Neural cell (in vitro differentiated cells): ENCODE data around the gene HOXB9. TPM values are rescaled to one million over a fixed set of nuclear protein-coding genes. Genes with fewer than 3 reads are reported as not detected.

Experiments used
- H2AFZ ChIP-seq: fragments of 200-600, 300-800 bp; sonication (generic), shearing (Covaris generic); 2 replicates; pipeline ENCODE4 v1.6.0; 2014; ENCODE audit warnings: low read depth, mild to moderate bottlenecking, antibody characterized with exemption, low read length, moderate library complexity
- H3F3A ChIP-seq: fragments of 200-600 bp; shearing (Covaris generic); 2 replicates; pipeline ENCODE4 v1.6.1; 2016; ENCODE audit warnings: mild to moderate bottlenecking, moderate library complexity, mixed read lengths, antibody characterized with exemption, low read length; ENCODE audit not compliant: insufficient read depth, poor library complexity, severe bottlenecking
- H3K27ac ChIP-seq: fragments of 200-600, 300-800 bp; sonication (generic), shearing (Covaris generic); 2 replicates; pipeline ENCODE4 v1.5.1; 2014; ENCODE audit warnings: mild to moderate bottlenecking, low read length, moderate library complexity
- H3K27me3 ChIP-seq: fragments of 300-800, 200-600 bp; sonication (generic), shearing (Covaris generic); 2 replicates; pipeline ENCODE4 v1.6.0; 2014; ENCODE audit warnings: mild to moderate bottlenecking, low read depth, low read length, moderate library complexity; ENCODE audit not compliant: insufficient read depth
- H3K36me3 ChIP-seq: fragments of 300-800, 200-600 bp; sonication (generic), shearing (Covaris generic); 2 replicates; pipeline ENCODE4 v1.5.1; 2014; ENCODE audit warnings: mild to moderate bottlenecking, antibody characterized with exemption, low read length, moderate library complexity; ENCODE audit not compliant: insufficient read depth
- H3K4me2 ChIP-seq: fragments of 300-800, 200-600 bp; sonication (generic), shearing (Covaris generic); 2 replicates; pipeline ENCODE4 v1.6.0; 2014; ENCODE audit warnings: mild to moderate bottlenecking, low read length
- H3K4me3 ChIP-seq: fragments of 300-800, 200-600 bp; sonication (generic), shearing (Covaris generic); 2 replicates; pipeline ENCODE4 v1.5.1; 2014; ENCODE audit warnings: mild to moderate bottlenecking, low read length, moderate library complexity
- H3K79me2 ChIP-seq: fragments of 200-600 bp; shearing (Covaris generic); replicated peaks from 2 replicates; pipeline ENCODE4 v1.6.0; 2014; ENCODE audit warnings: mild to moderate bottlenecking, low read length, moderate library complexity; ENCODE audit not compliant: insufficient read depth
- H3K9ac ChIP-seq: fragments of 300-800, 200-600 bp; sonication (generic), shearing (Covaris generic); 2 replicates; pipeline ENCODE4 v1.6.1; 2016; ENCODE audit warnings: mild to moderate bottlenecking, low read length, mixed read lengths
- H3K9me2 ChIP-seq: fragments of 200-600 bp; shearing (Covaris generic); 2 replicates; pipeline ENCODE4 v1.6.1; 2016; ENCODE audit warnings: mild to moderate bottlenecking, low read length, mixed read lengths; ENCODE audit not compliant: insufficient read depth
- H3K9me3 ChIP-seq: fragments of 200-600, 300-800 bp; sonication (generic), shearing (Covaris generic); 2 replicates; pipeline ENCODE4 v1.6.1; 2016; ENCODE audit warnings: mild to moderate bottlenecking, mixed run types, low read length, moderate library complexity, mixed read lengths
- H4K20me1 ChIP-seq: fragments of 200-600 bp; shearing (Covaris generic); 2 replicates; pipeline ENCODE4 v1.6.1; 2016; ENCODE audit warnings: mild to moderate bottlenecking, mixed run types; ENCODE audit not compliant: insufficient read depth
- EP300 ChIP-seq: fragments of 450-650 bp; conservative IDR thresholded peaks from 2 replicates; pipeline ENCODE4 v1.6.1; 2014; ENCODE audit warnings: antibody characterized with exemption, mild to moderate bottlenecking, moderate library complexity; ENCODE audit not compliant: poor library complexity, severe bottlenecking
- EZH2 ChIP-seq: fragments of 200-600, 300-800 bp; shearing (Covaris generic), sonication (generic); IDR thresholded peaks from 2 replicates; pipeline ENCODE4 v1.6.1; 2014; ENCODE audit warnings: antibody characterized with exemption, low read length, borderline replicate concordance, mild to moderate bottlenecking; ENCODE audit not compliant: insufficient read depth, poor library complexity, severe bottlenecking
- MXI1 ChIP-seq: fragments of 450-650 bp; conservative IDR thresholded peaks from 2 replicates; pipeline ENCODE4 v1.6.1; 2014; ENCODE audit warnings: antibody characterized with exemption, mild to moderate bottlenecking; ENCODE audit not compliant: poor library complexity, severe bottlenecking
- SMC3 ChIP-seq: fragments of 450-650 bp; conservative IDR thresholded peaks from 2 replicates; pipeline ENCODE4 v1.6.1; 2014; ENCODE audit warnings: antibody characterized with exemption, mild to moderate bottlenecking, moderate library complexity; ENCODE audit not compliant: poor library complexity
- TAF1 ChIP-seq: IDR thresholded peaks from 2 replicates; pipeline ENCODE4 v1.6.1; 2012; ENCODE audit warnings: low read depth
- polyA plus RNA-seq: library from polyadenylated mRNA; depleted of rRNA; stranded (reverse); fragments of >200 nt; gene quantifications from 2 replicates; pipeline ENCODE4 v1.2.3, GENCODE V29; 2014
- TF ChIP-seq, protein P1 (sequence below): IDR thresholded peaks from 2 replicates; pipeline ENCODE4 v1.6.1; 2012; ENCODE audit warnings: borderline replicate concordance
- TF ChIP-seq, protein P2 (sequence below): fragments of 450-650 bp; IDR thresholded peaks from 2 replicates; pipeline ENCODE4 v1.5.1; 2014; ENCODE audit warnings: antibody characterized with exemption, mild to moderate bottlenecking, moderate library complexity; ENCODE audit not compliant: poor library complexity, severe bottlenecking

Gene HOXB9
- polyA plus RNA-seq, 1 donor from 2014 or later = not detected

DNA sequence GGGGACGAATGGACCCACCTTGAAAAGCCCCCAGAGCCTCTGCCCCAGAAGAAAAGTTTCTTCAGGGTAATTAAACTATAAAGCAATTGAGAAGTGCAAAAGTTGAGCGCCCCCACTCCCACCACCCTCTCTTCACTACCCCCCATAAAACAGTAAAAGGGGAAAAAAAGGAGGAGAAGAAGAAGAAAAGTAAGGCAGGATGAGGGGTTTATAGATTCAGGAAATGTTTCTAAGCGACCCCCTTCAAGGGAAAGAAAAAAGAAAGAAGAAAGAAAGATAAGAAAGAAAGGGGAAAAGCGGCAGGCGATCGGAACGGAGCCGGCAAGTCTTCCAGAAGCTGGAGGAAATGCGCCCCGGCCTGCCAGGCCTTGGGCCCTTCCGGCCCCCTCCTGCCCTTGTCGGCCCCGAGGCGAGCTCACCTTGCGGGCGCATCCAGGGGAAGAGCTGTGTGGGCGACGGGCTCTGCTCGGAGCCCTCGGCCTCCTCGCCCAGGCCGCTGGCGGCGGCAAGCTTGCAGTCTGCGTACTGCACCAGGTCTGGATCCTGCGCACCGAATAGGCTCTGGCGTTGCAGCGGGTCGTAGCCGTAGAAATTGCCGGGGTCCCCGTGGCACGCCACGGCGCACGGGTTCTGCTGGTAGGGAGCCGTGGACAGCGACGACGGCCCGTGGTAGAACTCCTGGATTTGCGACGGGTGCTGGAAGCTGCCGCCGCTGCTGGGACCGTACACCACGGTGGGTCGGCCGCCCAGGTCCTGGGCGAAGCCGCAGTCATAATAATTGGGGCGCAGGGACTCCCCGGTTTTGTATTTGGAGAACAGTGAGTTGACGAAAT lies 12.1 kb downstream of the HOXB9 start:
- H3F3A ChIP-seq = no peaks in the 10 kb centered on the region
- no peak overlapping the region for H3K4me2 ChIP-seq
- H3K4me3 ChIP-seq = no peak overlapping the region
- H3K79me2 ChIP-seq = no peaks in the 10 kb centered on the region
- H2AFZ ChIP-seq = no peak overlapping the region
- H3K9me2 ChIP-seq = no peaks in the 10 kb centered on the region
- no peaks in the 10 kb centered on the region for H4K20me1 ChIP-seq
- H3K9me3 ChIP-seq = peaks cover under 1% of the 10 kb centered on the region
- TF ChIP-seq EZH2 (peak; percentile 90), MXI1 (no peak)
- peaks cover 100% of the 10 kb centered on the region for H3K27me3 ChIP-seq
- no peak overlapping the region for H3K9ac ChIP-seq
- H3K36me3 ChIP-seq = no peaks in the 10 kb centered on the region
- no peak overlapping the region for H3K27ac ChIP-seq

DNA sequence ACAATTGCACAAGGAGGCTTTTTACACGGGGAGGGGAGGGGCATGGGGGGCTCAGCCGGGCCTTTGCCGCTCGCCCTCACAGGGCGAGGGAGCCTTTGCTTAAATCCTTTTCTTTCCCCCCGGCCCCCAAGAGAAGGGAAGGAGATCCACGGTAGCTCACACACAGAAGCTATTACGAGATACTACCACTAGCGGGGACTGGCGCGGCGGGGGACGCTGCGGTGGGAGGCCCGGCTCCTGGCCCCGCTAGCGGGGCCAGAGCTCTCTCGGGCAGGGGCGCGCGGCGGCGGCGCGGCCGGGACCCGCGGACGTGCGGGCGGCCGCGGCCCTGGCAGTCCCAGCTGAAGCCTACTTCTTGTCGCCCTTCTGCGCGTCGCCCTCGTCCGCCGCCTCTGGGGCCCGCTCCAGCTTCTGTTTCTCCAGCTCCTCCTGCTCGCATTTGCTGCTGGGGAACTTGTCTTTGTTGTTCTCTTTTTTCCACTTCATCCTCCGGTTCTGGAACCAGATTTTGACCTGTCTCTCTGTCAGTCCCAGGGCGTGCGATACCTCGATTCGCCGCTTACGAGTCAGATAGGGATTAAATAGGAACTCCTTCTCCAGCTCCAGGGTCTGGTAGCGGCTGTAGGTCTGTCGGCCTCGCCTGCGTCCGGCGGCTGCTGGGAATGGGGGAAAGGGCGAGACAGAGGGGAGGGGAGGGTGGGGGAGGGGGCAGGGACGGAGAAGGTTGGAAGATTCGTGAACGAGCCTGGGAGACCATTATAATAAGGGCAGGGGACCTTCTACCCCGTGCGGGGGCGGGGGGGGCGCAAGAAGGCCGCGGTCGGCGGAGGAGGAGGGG lies 13.1 kb downstream of the HOXB9 start:
- peak; percentile 25 for TF ChIP-seq SMC3
- TF ChIP-seq EZH2 = peak; percentile 50
- TF ChIP-seq, protein P1, sequence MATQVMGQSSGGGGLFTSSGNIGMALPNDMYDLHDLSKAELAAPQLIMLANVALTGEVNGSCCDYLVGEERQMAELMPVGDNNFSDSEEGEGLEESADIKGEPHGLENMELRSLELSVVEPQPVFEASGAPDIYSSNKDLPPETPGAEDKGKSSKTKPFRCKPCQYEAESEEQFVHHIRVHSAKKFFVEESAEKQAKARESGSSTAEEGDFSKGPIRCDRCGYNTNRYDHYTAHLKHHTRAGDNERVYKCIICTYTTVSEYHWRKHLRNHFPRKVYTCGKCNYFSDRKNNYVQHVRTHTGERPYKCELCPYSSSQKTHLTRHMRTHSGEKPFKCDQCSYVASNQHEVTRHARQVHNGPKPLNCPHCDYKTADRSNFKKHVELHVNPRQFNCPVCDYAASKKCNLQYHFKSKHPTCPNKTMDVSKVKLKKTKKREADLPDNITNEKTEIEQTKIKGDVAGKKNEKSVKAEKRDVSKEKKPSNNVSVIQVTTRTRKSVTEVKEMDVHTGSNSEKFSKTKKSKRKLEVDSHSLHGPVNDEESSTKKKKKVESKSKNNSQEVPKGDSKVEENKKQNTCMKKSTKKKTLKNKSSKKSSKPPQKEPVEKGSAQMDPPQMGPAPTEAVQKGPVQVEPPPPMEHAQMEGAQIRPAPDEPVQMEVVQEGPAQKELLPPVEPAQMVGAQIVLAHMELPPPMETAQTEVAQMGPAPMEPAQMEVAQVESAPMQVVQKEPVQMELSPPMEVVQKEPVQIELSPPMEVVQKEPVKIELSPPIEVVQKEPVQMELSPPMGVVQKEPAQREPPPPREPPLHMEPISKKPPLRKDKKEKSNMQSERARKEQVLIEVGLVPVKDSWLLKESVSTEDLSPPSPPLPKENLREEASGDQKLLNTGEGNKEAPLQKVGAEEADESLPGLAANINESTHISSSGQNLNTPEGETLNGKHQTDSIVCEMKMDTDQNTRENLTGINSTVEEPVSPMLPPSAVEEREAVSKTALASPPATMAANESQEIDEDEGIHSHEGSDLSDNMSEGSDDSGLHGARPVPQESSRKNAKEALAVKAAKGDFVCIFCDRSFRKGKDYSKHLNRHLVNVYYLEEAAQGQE = no peak
- no peak for TF ChIP-seq TAF1
- TF ChIP-seq, protein P2, sequence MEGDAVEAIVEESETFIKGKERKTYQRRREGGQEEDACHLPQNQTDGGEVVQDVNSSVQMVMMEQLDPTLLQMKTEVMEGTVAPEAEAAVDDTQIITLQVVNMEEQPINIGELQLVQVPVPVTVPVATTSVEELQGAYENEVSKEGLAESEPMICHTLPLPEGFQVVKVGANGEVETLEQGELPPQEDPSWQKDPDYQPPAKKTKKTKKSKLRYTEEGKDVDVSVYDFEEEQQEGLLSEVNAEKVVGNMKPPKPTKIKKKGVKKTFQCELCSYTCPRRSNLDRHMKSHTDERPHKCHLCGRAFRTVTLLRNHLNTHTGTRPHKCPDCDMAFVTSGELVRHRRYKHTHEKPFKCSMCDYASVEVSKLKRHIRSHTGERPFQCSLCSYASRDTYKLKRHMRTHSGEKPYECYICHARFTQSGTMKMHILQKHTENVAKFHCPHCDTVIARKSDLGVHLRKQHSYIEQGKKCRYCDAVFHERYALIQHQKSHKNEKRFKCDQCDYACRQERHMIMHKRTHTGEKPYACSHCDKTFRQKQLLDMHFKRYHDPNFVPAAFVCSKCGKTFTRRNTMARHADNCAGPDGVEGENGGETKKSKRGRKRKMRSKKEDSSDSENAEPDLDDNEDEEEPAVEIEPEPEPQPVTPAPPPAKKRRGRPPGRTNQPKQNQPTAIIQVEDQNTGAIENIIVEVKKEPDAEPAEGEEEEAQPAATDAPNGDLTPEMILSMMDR = peak; percentile 50
- TF ChIP-seq EP300 = no peak
- Histone ChIP-seq H3F3A (no peaks in the 10 kb centered on the region), H3K36me3 (no peaks in the 10 kb centered on the region), H3K79me2 (no peaks in the 10 kb centered on the region), H3K27me3 (peaks cover 99% of the 10 kb centered on the region), H3K9me2 (no peaks in the 10 kb centered on the region), H3K27ac (no peak overlapping the region), H4K20me1 (no peaks in the 10 kb centered on the region), H3K9ac (no peak overlapping the region), H3K4me2 (no peak overlapping the region), H2AFZ (no peak overlapping the region), H3K4me3 (no peak overlapping the region), H3K9me3 (peaks cover 7% of the 10 kb centered on the region)
